ENCODE data around the gene ZNF157. TPM values are rescaled to one million over a fixed set of nuclear protein-coding genes. Genes with fewer than 3 reads are reported as not detected.

Gene ZNF157
- total RNA-seq, 1 donor from 2014 or later: not detected

DNA sequence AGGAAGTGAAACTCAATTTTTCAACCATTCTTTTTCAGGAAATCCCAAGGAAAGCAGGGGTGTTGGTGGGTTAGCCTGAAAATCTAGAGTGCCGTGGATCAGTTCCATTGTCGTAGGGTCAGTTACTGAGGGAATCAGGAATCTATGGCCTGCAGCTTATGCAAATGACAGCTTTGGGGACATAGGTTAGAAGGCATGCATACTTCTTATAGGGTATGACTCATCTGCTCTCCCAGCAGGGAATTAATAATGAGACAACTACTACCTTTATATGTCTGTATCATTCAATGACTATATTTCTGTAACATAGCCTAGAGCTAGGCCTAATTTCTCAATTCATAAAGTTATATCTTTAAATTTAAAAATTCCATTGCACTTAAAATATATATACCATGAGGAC lies 76.1 kb downstream of the ZNF157 start:
- DNase-seq (ENCODE audit: extremely low read depth, low read depth, low spot score): no peak

DNA sequence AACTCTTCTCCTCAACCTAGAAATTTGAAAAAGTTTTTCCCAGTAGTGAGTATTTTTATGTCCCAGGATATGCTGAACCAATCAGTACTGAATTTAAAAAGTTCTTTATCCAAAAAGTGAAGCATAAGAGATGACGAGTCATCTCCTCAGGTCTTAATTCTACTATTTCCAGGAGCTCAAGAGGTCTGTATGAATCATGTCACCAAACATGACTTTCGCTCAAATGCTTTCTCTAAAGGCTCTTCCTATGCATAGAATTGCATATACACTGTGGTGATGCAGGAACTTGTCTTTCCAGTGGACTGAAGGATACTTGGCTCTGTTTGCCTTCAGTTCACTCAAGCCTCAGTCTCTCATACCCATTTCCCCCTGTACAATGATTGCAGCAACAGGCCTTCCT lies 76.6 kb downstream of the ZNF157 start:
- DNase-seq (ENCODE audit: extremely low read depth, low read depth, low spot score): no peak

DNA sequence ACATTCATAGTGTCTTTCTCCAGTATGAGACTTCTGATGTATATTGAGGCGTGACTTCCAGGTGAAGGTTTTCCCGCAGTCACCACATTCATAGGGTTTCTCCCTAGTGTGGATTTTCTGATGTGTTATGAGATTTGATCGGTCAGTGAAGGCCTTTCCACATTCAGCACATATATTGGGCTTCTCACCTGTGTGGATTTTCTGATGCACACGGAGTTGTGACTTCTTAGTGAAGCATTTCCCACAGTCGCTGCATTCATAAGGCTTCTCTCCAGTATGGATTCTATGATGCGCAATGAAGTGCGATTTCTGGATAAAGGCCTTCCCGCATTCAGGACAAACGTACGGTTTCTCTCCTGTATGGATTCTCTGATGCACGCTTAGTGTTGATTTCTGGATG lies 77.2 kb downstream of the ZNF157 start:
- no peak for DNase-seq (ENCODE audit: extremely low read depth, low read depth, low spot score)

DNA sequence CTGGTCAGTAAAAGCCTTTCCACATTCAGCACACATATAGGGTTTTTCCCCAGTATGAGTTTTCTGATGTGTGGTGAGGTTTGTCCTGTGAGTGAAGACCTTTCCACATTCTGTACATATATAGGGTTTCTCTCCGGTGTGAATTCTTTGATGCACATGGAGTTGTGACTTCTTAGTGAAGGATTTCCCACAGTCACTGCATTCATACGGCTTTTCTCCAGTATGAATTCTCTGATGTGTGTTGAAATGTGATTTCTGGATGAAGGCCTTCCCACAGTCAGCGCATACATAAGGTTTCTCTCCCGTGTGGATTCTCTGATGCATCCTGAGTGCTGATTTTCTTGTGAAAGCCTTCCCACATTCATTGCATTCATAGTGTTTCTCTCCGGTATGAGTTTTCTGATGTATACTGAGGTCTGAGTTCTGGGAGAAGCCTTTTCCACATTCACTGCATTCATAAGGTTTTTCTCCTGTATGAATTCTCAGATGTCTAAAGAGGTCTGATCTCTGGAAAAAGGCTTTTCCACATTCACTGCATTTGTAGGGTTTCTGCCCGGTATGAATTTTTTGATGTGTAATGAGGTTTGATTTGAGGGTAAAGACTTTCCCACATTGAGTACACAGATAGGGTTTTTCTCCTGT lies 77.9 kb downstream of the ZNF157 start:
- no peak for DNase-seq (ENCODE audit: extremely low read depth, low read depth, low spot score)

DNA sequence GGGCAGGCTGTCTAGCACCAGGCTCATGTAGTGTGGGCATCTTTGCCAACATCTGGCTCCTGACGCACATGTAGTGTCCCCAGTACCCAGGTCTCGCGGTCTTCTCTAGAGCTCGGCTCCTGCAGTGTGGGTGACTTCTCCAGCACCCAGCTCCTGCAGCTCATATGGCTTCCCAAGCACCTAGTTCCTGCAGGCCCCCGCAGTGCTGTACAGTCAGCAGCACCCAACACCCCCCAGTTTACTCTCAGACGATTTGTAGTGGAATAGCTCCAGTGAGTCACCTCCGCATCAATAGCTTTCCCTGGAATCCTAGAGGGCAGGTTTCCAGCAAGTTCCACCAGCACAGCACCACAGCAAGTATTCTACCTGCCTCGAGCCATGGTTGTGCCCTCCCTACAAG lies 81.7 kb downstream of the ZNF157 start:
- DNase-seq (ENCODE audit: extremely low read depth, low read depth, low spot score): no peak

DNA sequence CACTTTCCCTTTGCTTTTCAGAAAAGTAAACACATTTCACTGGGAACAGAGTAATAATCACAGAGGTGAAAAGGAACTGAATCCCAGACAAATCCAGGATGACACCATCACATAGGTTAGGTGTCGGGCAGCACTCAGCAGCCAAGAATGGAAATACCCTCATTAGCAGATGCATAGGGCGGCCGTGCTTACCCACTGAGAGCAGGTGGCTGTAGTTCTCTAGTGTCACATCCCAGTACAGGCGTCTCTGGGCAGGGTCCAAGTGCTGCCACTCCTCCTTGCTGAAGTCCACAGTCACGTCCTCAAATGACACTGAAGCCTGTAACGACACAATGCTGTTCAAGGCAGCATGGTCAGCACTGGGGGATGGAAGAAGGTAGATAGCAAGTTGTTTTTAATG lies 85.7 kb downstream of the ZNF157 start:
- DNase-seq (ENCODE audit: extremely low read depth, low read depth, low spot score): no peak

DNA sequence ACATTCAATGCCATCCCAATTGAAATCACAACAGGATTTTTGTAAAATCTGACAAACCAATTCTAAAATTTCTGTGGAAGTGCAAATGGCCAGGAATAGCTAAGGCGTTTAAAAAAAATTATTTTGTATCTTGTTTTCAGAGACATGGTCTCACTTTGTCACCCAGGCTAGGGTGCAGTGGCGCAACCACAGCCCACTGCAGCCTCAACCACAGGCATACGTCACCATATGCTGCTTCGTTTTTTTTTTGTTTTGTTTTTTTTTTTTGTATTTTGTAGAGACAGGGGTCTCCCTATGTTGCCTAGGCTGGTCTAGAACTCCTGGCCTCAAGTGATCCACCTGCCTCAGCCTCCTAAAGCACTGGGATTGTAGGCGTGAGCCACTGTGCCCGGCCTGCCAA lies 88.2 kb downstream of the ZNF157 start:
- no peak for DNase-seq (ENCODE audit: extremely low read depth, low read depth, low spot score)

DNA sequence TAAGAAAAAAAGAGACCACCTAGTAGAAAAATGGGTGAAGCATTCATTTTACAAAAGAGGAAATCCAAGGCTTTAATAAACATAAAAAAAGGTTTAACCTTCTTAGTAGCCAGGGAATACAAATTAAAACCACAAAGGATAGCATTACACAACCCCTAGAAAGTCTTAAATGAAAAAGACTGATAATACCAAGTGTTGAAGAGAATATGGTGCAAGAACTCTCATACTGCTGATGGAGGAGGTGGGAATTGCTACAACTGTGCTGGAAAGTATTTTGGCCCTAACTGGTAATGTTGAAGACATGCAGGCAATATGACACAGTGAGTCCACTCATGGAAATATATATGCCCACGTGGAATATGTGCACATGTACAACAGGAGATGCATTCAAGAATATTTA lies 90.2 kb downstream of the ZNF157 start:
- no peak for DNase-seq (ENCODE audit: extremely low read depth, low read depth, low spot score)

Other genes with a start within 250 kb of the ZNF157 start
- 60.7 and 78.8 TPM in 2 replicates for gene NDUFB11, start 225.9 kb upstream of the ZNF157 start, total RNA-seq
- gene RBM10, start 225.4 kb upstream of the ZNF157 start, total RNA-seq: 43.1 and 44.2 TPM in 2 replicates
- 252 and 278 TPM in 2 replicates for gene UBA1, start 176.7 kb upstream of the ZNF157 start, total RNA-seq
- gene CDK16, start 151.9 kb upstream of the ZNF157 start, total RNA-seq: 112 and 145 TPM in 2 replicates
- 23.6 and 45.0 TPM in 2 replicates for gene USP11, start 137.6 kb upstream of the ZNF157 start, total RNA-seq
- gene ZNF41, start 112.6 kb downstream of the ZNF157 start, total RNA-seq: 7.7 and 8.8 TPM in 2 replicates
- gene ARAF, start 190.6 kb downstream of the ZNF157 start, total RNA-seq: 30.1 and 41.3 TPM in 2 replicates
- gene TIMP1, start 211.9 kb downstream of the ZNF157 start, total RNA-seq: 126 and 179 TPM in 2 replicates
- gene SYN1, start 249.3 kb downstream of the ZNF157 start, total RNA-seq: 0.15 and 0.88 TPM in 2 replicates

Data from glomerular endothelial cell (primary cell).